HepG2 (cell line): ENCODE results near the gene WNK4. TPM values are rescaled to one million over a fixed set of nuclear protein-coding genes. Genes with fewer than 3 reads are reported as not detected.

ENCODE experiments used
- AHR ChIP-seq: IDR thresholded peaks from 2 replicates; pipeline ENCODE4 v1.6.1; 2018; ENCODE audit warnings: missing genetic modification reagents, missing compliant biosample characterization
- AKAP8 ChIP-seq: sonication (generic); formaldehyde crosslinking; IDR thresholded peaks from 2 replicates; pipeline ENCODE4 v1.5.1; 2020; ENCODE audit warnings: mild to moderate bottlenecking, missing genetic modification reagents
- ARNT ChIP-seq: fragments of 450-650 bp; IDR thresholded peaks from 2 replicates; pipeline ENCODE4 v1.6.1; 2017
- FOXP1 ChIP-seq, 2 experiments: fragments of 450-650 bp in 1 of 2; IDR thresholded peaks; 2 replicates each; pipeline ENCODE4 v1.6.1; 2017 to 2018; ENCODE audit warnings: antibody characterized with exemption in 1 of 2
- ZC3H13 ChIP-seq: sonication (generic); formaldehyde crosslinking; IDR thresholded peaks from 2 replicates; pipeline ENCODE4 v1.8.1; 2023; ENCODE audit warnings: mild to moderate bottlenecking, missing genetic modification reagents, moderate library complexity
- ZNF274 ChIP-seq: sonication (generic); formaldehyde crosslinking; IDR thresholded peaks from 2 replicates; pipeline ENCODE4 v1.5.1; 2020; ENCODE audit warnings: mild to moderate bottlenecking, missing genetic modification reagents
- ZNF317 ChIP-seq: sonication (generic); formaldehyde crosslinking; IDR thresholded peaks from 2 replicates; pipeline ENCODE4 v1.5.0; 2020; ENCODE audit warnings: mild to moderate bottlenecking, missing genetic modification reagents
- ZZZ3 ChIP-seq: sonication (generic); formaldehyde crosslinking; IDR thresholded peaks from 2 replicates; pipeline ENCODE4 v1.4.0; 2020; ENCODE audit warnings: missing genetic modification reagents, mild to moderate bottlenecking, borderline replicate concordance
- polyA plus RNA-seq, 8 experiments: library from polyadenylated mRNA; depleted of rRNA in 3 of 8; stranded (reverse) in 7 of 8; unstranded in 1 of 8; fragments of >200 nt; fragmentation: Illumina TruSeq in 4 of 8; extraction: Trizol in 4 of 8; gene quantifications; 2 replicates each; pipeline versions ENCODE4 v1.2.1 to v1.2.3, GENCODE V29; 2011 to 2016; ENCODE audit warnings: low read depth in 4 of 8, missing spikeins in 1 of 8, mixed read lengths in 1 of 8; ENCODE audit not compliant: insufficient read depth in 1 of 8
- total RNA-seq, 5 experiments: library from RNA; depleted of rRNA; stranded (reverse); fragments of >200 nt; fragmentation: Illumina TruSeq; extraction: Trizol; gene quantifications; 2 replicates each; pipeline ENCODE4 v1.2.3, GENCODE V29; 2016; ENCODE audit warnings: low read depth in 1 of 5
- TF ChIP-seq, protein P1 (sequence below): sonication (generic); formaldehyde crosslinking; IDR thresholded peaks from 2 replicates; pipeline ENCODE4 v1.8.0; 2022; ENCODE audit warnings: low read depth, missing genetic modification reagents
- TF ChIP-seq, protein P2 (sequence below): sonication (generic); formaldehyde crosslinking; IDR thresholded peaks from 2 replicates; pipeline ENCODE4 v1.5.0; 2020; ENCODE audit warnings: missing genetic modification reagents
- TF ChIP-seq, protein P3 (sequence below), 2 experiments: sonication (generic) in 1 of 2; formaldehyde crosslinking in 1 of 2; IDR thresholded peaks; 2 replicates each; pipeline versions ENCODE4 v1.6.1 to v1.9.0; 2014 to 2022; ENCODE audit warnings: antibody characterized with exemption in 1 of 2, borderline replicate concordance in 1 of 2, inconsistent platforms in 1 of 2, low read depth in 1 of 2, missing genetic modification reagents in 1 of 2
- TF ChIP-seq, protein P4 (sequence below): sonication (generic); formaldehyde crosslinking; IDR thresholded peaks from 2 replicates; pipeline ENCODE4 v1.8.1; 2023; ENCODE audit warnings: mild to moderate bottlenecking, inconsistent platforms, moderate library complexity, missing genetic modification reagents, borderline replicate concordance
- TF ChIP-seq, protein P5 (sequence below): sonication (generic); formaldehyde crosslinking; IDR thresholded peaks from 2 replicates; pipeline ENCODE4 v1.4.0; 2020; ENCODE audit warnings: mild to moderate bottlenecking, low read depth, missing genetic modification reagents

The WNK4 gene
- total and polyA plus RNA-seq, 2 of the 13 experiments (the other 11 are each of a cell fraction or from before 2014, with no cell fraction given), result 2.7 to 13.7 TPM

DNA sequence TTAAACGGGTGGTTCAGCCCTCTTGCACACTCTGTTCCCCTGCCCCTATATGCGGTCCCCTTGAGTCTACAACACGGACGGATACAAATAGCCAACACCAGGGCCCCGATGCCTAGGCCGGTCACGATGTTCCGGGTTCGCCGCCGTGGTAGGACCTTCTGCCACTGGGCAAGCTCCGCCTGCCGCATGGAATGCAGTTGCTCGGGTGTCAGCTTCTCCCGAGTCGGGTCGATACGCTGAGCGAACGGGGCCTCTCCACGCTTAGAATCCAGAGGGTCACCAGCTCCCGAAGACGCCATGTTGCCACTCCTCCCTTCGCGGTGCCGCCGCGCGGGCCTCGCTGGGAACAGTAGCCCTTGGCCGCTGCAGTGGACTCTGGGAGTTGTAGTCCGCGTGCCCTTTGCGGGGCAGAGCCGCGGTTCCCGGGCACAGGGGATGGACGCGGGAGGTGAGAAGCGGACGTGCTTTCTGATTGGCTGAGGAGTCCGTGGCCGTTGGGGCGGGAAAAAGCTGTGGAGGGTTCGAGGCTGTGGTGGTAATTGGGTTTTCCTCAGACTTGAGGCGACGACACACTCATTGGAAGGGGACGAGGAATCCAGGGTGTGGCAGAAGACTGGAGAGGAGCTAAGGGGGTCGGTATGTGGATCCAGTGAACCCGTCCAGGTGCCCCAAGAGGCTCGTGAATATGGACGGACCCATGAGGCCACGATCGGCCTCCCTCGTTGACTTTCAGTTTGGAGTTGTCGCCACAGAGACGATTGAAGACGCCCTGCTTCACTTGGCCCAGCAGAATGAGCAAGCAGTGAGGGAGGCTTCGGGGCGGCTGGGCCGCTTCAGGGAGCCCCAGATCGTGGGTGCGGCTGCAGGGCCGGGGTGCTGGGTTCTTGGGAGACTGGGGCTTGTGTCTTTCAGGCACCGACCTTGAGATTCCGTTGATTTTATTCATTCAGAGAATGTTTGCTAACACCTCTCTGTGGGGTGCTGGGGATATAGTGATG, 18.3 kb downstream of the WNK4 start, which contains the start of the genes CNTD1 and COA3 (continued):
- TF ChIP-seq, protein P1, sequence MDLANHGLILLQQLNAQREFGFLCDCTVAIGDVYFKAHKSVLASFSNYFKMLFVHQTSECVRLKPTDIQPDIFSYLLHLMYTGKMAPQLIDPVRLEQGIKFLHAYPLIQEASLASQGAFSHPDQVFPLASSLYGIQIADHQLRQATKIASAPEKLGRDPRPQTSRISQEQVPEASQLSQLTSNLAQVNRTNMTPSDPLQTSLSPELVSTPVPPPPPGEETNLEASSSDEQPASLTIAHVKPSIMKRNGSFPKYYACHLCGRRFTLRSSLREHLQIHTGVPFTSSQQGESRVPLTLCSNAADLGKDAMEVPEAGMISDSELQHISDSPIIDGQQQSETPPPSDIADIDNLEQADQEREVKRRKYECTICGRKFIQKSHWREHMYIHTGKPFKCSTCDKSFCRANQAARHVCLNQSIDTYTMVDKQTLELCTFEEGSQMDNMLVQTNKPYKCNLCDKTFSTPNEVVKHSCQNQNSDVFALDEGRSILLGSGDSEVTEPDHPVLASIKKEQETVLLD (CRISPR knock-in tag), result peak; percentile 60; the same call in 1 of the 2 replicates
- TF ChIP-seq ZC3H13 (CRISPR knock-in tag), result peak; percentile 92
- TF ChIP-seq, protein P2, sequence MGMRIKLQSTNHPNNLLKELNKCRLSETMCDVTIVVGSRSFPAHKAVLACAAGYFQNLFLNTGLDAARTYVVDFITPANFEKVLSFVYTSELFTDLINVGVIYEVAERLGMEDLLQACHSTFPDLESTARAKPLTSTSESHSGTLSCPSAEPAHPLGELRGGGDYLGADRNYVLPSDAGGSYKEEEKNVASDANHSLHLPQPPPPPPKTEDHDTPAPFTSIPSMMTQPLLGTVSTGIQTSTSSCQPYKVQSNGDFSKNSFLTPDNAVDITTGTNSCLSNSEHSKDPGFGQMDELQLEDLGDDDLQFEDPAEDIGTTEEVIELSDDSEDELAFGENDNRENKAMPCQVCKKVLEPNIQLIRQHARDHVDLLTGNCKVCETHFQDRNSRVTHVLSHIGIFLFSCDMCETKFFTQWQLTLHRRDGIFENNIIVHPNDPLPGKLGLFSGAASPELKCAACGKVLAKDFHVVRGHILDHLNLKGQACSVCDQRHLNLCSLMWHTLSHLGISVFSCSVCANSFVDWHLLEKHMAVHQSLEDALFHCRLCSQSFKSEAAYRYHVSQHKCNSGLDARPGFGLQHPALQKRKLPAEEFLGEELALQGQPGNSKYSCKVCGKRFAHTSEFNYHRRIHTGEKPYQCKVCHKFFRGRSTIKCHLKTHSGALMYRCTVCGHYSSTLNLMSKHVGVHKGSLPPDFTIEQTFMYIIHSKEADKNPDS (CRISPR knock-in tag), result peak; percentile 85; the same call in 1 of the 2 replicates
- no peak for TF ChIP-seq ARNT
- TF ChIP-seq AKAP8 (CRISPR knock-in tag), result 0 out of 2 replicates have a peak, but pooled peaks have one; percentile 46
- peak; percentile 82; the same call in 1 of the 2 replicates for TF ChIP-seq AHR (CRISPR knock-in tag)
- TF ChIP-seq, protein P3, sequence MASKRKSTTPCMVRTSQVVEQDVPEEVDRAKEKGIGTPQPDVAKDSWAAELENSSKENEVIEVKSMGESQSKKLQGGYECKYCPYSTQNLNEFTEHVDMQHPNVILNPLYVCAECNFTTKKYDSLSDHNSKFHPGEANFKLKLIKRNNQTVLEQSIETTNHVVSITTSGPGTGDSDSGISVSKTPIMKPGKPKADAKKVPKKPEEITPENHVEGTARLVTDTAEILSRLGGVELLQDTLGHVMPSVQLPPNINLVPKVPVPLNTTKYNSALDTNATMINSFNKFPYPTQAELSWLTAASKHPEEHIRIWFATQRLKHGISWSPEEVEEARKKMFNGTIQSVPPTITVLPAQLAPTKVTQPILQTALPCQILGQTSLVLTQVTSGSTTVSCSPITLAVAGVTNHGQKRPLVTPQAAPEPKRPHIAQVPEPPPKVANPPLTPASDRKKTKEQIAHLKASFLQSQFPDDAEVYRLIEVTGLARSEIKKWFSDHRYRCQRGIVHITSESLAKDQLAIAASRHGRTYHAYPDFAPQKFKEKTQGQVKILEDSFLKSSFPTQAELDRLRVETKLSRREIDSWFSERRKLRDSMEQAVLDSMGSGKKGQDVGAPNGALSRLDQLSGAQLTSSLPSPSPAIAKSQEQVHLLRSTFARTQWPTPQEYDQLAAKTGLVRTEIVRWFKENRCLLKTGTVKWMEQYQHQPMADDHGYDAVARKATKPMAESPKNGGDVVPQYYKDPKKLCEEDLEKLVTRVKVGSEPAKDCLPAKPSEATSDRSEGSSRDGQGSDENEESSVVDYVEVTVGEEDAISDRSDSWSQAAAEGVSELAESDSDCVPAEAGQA (IDR thresholded peaks at IDR 0.05; ENCODE audit: low read depth), result peak; percentile 93
- TF ChIP-seq, protein P3 (CRISPR knock-in tag; IDR thresholded peaks at IDR 0.05; ENCODE audit: borderline replicate concordance), result 0 out of 2 replicates have a peak, but pooled peaks have one; percentile 44
- peak; percentile 83 for TF ChIP-seq ZNF317 (CRISPR knock-in tag)
- no peak for TF ChIP-seq FOXP1 (IDR thresholded peaks at IDR 0.05)
- no peak for TF ChIP-seq FOXP1 (CRISPR knock-in tag; IDR thresholded peaks at IDR 0.05)
- TF ChIP-seq, protein P4, sequence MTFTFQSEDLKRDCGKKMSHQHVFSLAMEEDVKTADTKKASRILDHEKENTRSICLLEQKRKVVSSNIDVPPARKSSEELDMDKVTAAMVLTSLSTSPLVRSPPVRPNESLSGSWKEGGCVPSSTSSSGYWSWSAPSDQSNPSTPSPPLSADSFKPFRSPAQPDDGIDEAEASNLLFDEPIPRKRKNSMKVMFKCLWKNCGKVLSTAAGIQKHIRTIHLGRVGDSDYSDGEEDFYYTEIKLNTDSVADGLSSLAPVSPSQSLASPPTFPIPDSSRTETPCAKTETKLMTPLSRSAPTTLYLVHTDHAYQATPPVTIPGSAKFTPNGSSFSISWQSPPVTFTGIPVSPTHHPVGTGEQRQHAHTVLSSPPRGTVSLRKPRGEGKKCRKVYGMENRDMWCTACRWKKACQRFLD (CRISPR knock-in tag), result peak; percentile 81; the same call in 1 of the 2 replicates
- TF ChIP-seq, protein P5, sequence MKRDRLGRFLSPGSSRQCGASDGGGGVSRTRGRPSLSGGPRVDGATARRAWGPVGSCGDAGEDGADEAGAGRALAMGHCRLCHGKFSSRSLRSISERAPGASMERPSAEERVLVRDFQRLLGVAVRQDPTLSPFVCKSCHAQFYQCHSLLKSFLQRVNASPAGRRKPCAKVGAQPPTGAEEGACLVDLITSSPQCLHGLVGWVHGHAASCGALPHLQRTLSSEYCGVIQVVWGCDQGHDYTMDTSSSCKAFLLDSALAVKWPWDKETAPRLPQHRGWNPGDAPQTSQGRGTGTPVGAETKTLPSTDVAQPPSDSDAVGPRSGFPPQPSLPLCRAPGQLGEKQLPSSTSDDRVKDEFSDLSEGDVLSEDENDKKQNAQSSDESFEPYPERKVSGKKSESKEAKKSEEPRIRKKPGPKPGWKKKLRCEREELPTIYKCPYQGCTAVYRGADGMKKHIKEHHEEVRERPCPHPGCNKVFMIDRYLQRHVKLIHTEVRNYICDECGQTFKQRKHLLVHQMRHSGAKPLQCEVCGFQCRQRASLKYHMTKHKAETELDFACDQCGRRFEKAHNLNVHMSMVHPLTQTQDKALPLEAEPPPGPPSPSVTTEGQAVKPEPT, result peak; percentile 96
- TF ChIP-seq ZZZ3 (CRISPR knock-in tag), result 0 out of 2 replicates have a peak, but pooled peaks have one; percentile 65
- peak; percentile 96 for TF ChIP-seq ZNF274 (CRISPR knock-in tag)
